A549 (cell line): ENCODE results near the gene SHC2. TPM values are rescaled to one million over a fixed set of nuclear protein-coding genes. Genes with fewer than 3 reads are reported as not detected.

Experiments
- ATAC-seq, 2 experiments: fragments of 200-7000 bp in 1 of 2; fragments of >200 bp in 1 of 2; cut with Nextera tagmentation in 1 of 2; cut with Tn5 transposase in 1 of 2; 3 replicates each; pipeline versions ENCODE4 v1.8.0 to v1.9.1; 2018 to 2020; ENCODE audit warnings: mild to moderate bottlenecking in 1 of 2, moderate library complexity in 1 of 2
- CTCF ChIA-PET: fragments of 300-600 bp; sonication (Branson Sonifier 250); formaldehyde crosslinking; extraction: SDS; loops from one replicate; lab custom pipeline; 2021; ENCODE audit warnings: antibody characterized with exemption, inconsistent platforms; lab: Yijun Ruan, JAX
- POLR2A ChIA-PET: fragments of 350-600 bp; formaldehyde crosslinking; extraction: SDS; loops from one replicate; lab custom pipeline; 2021; ENCODE audit warnings: antibody characterized with exemption, inconsistent platforms; lab: Yijun Ruan, JAX
- DNase-seq, 2 experiments: peaks; one replicate each; pipeline versions ENCODE4 v3.0.0 to v3.0.0-alpha.2; 2011 to 2016; ENCODE audit warnings: low read depth in 1 of 2, low spot score in 1 of 2
- FAIRE-seq: peaks from 2 replicates; lab custom pipeline; 2011; peaks lifted over from hg19 to GRCh38; lab: Jason Lieb, UNC
- H3K27ac ChIP-seq, 2 experiments: fragments of >200 bp; sonication (Bioruptor Twin); formaldehyde crosslinking; 3 replicates each; pipeline ENCODE4 v1.5.1; 2016 to 2017
- H3K4me1 ChIP-seq: fragments of >200 bp; sonication (Bioruptor Twin); formaldehyde crosslinking; 3 replicates; pipeline ENCODE4 v1.6.1; 2016
- H3K4me2 ChIP-seq: fragments of >200 bp; sonication (Bioruptor Twin); formaldehyde crosslinking; 3 replicates; pipeline ENCODE4 v1.6.1; 2016
- H3K4me3 ChIP-seq: fragments of >200 bp; sonication (Bioruptor Twin); formaldehyde crosslinking; 3 replicates; pipeline ENCODE4 v1.5.1; 2016
- H3K9me3 ChIP-seq: fragments of >200 bp; sonication (Bioruptor Twin); formaldehyde crosslinking; 3 replicates; pipeline ENCODE4 v1.6.1; 2016
- BHLHE40 ChIP-seq: IDR thresholded peaks from 2 replicates; pipeline ENCODE4 v1.6.1; 2012; ENCODE audit warnings: low read depth, low read length, inconsistent platforms
- CBX2 ChIP-seq: fragments of 200-600 bp; sonication (generic); IDR thresholded peaks from 2 replicates; pipeline ENCODE4 v1.6.1; 2016; ENCODE audit warnings: low read depth, mild to moderate bottlenecking, borderline replicate concordance
- CEBPB ChIP-seq, 2 experiments: fragments of >200 bp in 1 of 2; sonication (Bioruptor Twin) in 1 of 2; formaldehyde crosslinking in 1 of 2; IDR thresholded peaks; 2 replicates each; pipeline ENCODE4 v1.6.1; 2012 to 2016
- CHD4 ChIP-seq: fragments of 200-600 bp; sonication (generic); IDR thresholded peaks from 2 replicates; pipeline ENCODE4 v1.6.1; 2016; ENCODE audit warnings: antibody characterized with exemption, mild to moderate bottlenecking, borderline replicate concordance
- EHMT2 ChIP-seq: fragments of 200-600 bp; sonication (generic); IDR thresholded peaks from 2 replicates; pipeline ENCODE4 v1.6.1; 2016; ENCODE audit warnings: antibody characterized with exemption, low read depth, mild to moderate bottlenecking, moderate library complexity
- EP300 ChIP-seq, 2 experiments: fragments of >200 bp; sonication (Bioruptor Twin); formaldehyde crosslinking; IDR thresholded peaks; 2 replicates in 1 of 2; 3 replicates in 1 of 2; pipeline ENCODE4 v1.6.1; 2016 to 2017
- FOSB ChIP-seq: fragments of 250-450 bp; sonication (Bioruptor Pico); IDR thresholded peaks from 2 replicates; pipeline ENCODE4 v1.5.0; 2020; ENCODE audit warnings: mild to moderate bottlenecking, moderate library complexity
- GATA3 ChIP-seq: IDR thresholded peaks from 2 replicates; pipeline ENCODE4 v1.6.1; 2012; ENCODE audit warnings: borderline replicate concordance
- HDAC2 ChIP-seq: fragments of 200-600 bp; sonication (generic); IDR thresholded peaks from 2 replicates; pipeline ENCODE4 v1.6.1; 2016
- HOXA7 ChIP-seq: fragments of 250-450 bp; sonication (Bioruptor Pico); IDR thresholded peaks from 2 replicates; pipeline ENCODE4 v1.5.0; 2020; ENCODE audit warnings: mild to moderate bottlenecking, moderate library complexity
- HOXB13 ChIP-seq: fragments of 250-450 bp; sonication (Bioruptor Pico); IDR thresholded peaks from 2 replicates; pipeline ENCODE4 v1.5.0; 2020; ENCODE audit warnings: low read depth, mild to moderate bottlenecking, moderate library complexity
- KDM1A ChIP-seq: fragments of 200-600 bp; sonication (generic); IDR thresholded peaks from 2 replicates; pipeline ENCODE4 v1.6.1; 2016; ENCODE audit warnings: low read depth, mild to moderate bottlenecking
- KDM5A ChIP-seq: fragments of 200-600 bp; sonication (generic); IDR thresholded peaks from 2 replicates; pipeline ENCODE4 v1.6.1; 2016; ENCODE audit warnings: antibody characterized with exemption, mild to moderate bottlenecking
- MAFK ChIP-seq: fragments of 450-650 bp; IDR thresholded peaks from 2 replicates; pipeline ENCODE4 v1.6.1; 2014; ENCODE audit not compliant: partially characterized antibody
- NFE2L2 ChIP-seq: fragments of 150-350 bp; conservative IDR thresholded peaks from 2 replicates; pipeline ENCODE4 v1.6.1; 2014; ENCODE audit warnings: low read length
- NPAS2 ChIP-seq: fragments of 250-450 bp; sonication (Bioruptor Pico); IDR thresholded peaks from 2 replicates; pipeline ENCODE4 v1.8.0; 2022; ENCODE audit warnings: mild to moderate bottlenecking, moderate library complexity, borderline replicate concordance
- NR3C1 ChIP-seq: fragments of >200 bp; sonication (Bioruptor Twin); formaldehyde crosslinking; IDR thresholded peaks from 3 replicates; pipeline ENCODE4 v1.6.1; 2017
- PHF8 ChIP-seq: fragments of 200-600 bp; sonication (generic); IDR thresholded peaks from 2 replicates; pipeline ENCODE4 v1.6.1; 2016; ENCODE audit warnings: low read depth, mild to moderate bottlenecking, antibody characterized with exemption, moderate library complexity, borderline replicate concordance
- RAD21 ChIP-seq, 2 experiments: fragments of >200 bp in 1 of 2; sonication (Bioruptor Twin) in 1 of 2; formaldehyde crosslinking in 1 of 2; IDR thresholded peaks in 1 of 2; conservative IDR thresholded peaks in 1 of 2; 2 replicates in 1 of 2; 3 replicates in 1 of 2; pipeline ENCODE4 v1.6.1; 2012 to 2018; ENCODE audit warnings: inconsistent platforms in 1 of 2
- RARB ChIP-seq: fragments of 250-450 bp; sonication (Bioruptor Pico); IDR thresholded peaks from 2 replicates; pipeline ENCODE4 v1.8.0; 2021; ENCODE audit warnings: mild to moderate bottlenecking, moderate library complexity
- TP53 ChIP-seq: fragments of 250-450 bp; sonication (Bioruptor Pico); IDR thresholded peaks from 2 replicates; pipeline ENCODE4 v1.5.0; 2021; ENCODE audit warnings: mild to moderate bottlenecking, moderate library complexity
- ZSCAN20 ChIP-seq: fragments of 250-450 bp; sonication (Bioruptor Pico); IDR thresholded peaks from 2 replicates; pipeline ENCODE4 v1.8.0; 2022; ENCODE audit warnings: mild to moderate bottlenecking, moderate library complexity
- WGBS: methylation state at CpG from one replicate; pipeline ENCODE4 v1.1.6; 2017; ENCODE audit errors: missing lambda C conversion rate; 5-methylcytosine and 5-hydroxymethylcytosine counted together
- polyA plus RNA-seq, 4 experiments: library from polyadenylated mRNA; depleted of rRNA in 3 of 4; stranded (reverse); fragments of >200 nt; fragmentation: RNase III in 1 of 4; extraction: RNeasy Plus Mini Kit Qiagen cat#74134 plus additional on column Dnase treatment in 1 of 4; gene quantifications; 2 replicates in 3 of 4; 3 replicates in 1 of 4; pipeline ENCODE4 v1.2.3, GENCODE V29; 2011 to 2017
- TF ChIP-seq, protein P1 (sequence below): fragments of 150-350 bp; IDR thresholded peaks from 2 replicates; pipeline ENCODE4 v1.6.1; 2014; ENCODE audit warnings: low read depth, mild to moderate bottlenecking, low read length
- TF ChIP-seq, protein P2 (sequence below): IDR thresholded peaks from 2 replicates; pipeline ENCODE4 v1.6.1; 2012
- TF ChIP-seq, protein P3 (sequence below): fragments of >200 bp; sonication (Bioruptor Twin); formaldehyde crosslinking; IDR thresholded peaks from 3 replicates; pipeline ENCODE4 v1.6.1; 2016
- TF ChIP-seq, protein P4 (sequence below): IDR thresholded peaks from 2 replicates; pipeline ENCODE4 v1.6.1; 2012
- TF ChIP-seq, protein P5 (sequence below): fragments of 200-600 bp; sonication (generic); IDR thresholded peaks from 2 replicates; pipeline ENCODE4 v1.6.1; 2016; ENCODE audit warnings: antibody characterized with exemption, mild to moderate bottlenecking, moderate library complexity

SHC2 gene
- polyA plus RNA-seq, 2 of the 4 experiments (the other 2 are of a cell fraction): 0.36 to 0.58 TPM

DNA sequence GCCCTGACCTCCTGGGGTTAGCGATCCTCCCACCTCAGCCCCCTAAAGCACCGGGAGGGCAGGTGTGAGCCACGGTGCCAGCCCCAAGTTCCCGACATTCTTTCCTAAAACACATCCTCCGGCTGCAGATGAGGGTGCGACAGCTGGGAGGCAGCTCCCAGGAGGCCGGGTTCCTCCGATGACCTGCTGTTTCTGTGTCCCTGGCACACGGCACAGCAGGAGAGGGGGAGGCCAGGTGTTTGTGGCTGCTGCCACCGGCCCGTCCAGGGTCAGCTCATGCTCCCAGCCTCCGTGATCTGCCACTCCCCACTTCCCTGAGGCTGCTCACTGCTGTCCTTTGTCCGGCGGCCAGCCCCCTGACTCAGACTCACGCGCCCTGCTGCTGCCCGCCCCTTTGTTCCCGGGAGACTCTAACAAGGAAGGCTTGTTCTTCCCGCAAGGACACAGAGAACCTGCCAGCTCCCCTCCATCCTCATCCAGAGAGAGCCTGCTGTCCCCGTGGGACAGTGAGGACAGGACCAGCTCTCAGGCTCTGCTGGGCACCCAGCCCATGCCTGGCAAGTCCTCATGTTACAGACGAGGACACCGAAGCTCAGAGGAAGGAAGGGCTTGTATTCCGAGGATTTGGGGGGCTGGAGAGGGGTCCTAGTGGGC lies 24.9 kb upstream of the SHC2 start:
- no peak for TF ChIP-seq GATA3
- TF ChIP-seq, protein P1, sequence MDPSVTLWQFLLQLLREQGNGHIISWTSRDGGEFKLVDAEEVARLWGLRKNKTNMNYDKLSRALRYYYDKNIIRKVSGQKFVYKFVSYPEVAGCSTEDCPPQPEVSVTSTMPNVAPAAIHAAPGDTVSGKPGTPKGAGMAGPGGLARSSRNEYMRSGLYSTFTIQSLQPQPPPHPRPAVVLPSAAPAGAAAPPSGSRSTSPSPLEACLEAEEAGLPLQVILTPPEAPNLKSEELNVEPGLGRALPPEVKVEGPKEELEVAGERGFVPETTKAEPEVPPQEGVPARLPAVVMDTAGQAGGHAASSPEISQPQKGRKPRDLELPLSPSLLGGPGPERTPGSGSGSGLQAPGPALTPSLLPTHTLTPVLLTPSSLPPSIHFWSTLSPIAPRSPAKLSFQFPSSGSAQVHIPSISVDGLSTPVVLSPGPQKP: no peak
- TF ChIP-seq RARB: no peak
- no peak for TF ChIP-seq CBX2
- no peak for TF ChIP-seq TP53 (CRISPR knock-in tag)
- TF ChIP-seq EP300 (IDR thresholded peaks at IDR 0.05): no peak
- TF ChIP-seq EHMT2: no peak
- no peak for TF ChIP-seq NPAS2 (CRISPR knock-in tag)
- TF ChIP-seq KDM5A: no peak
- TF ChIP-seq FOSB: no peak
- no peak for TF ChIP-seq MAFK
- Histone ChIP-seq H3K9me3 (no peaks in the 10 kb centered on the region), H3K4me1 (no peaks in the 10 kb centered on the region; the same call in 2 of the 3 replicates), H3K4me3 (no peak overlapping the region), H3K27ac (no peak overlapping the region), H3K4me2 (no peak overlapping the region)
- ATAC-seq (no peak), DNase-seq (no peak), FAIRE-seq (no peak)
- ChIA-PET CTCF (no interaction called here), POLR2A (no interaction called here)
- WGBS: 50% methylated on average over 11 of the region's 23 CpGs

DNA sequence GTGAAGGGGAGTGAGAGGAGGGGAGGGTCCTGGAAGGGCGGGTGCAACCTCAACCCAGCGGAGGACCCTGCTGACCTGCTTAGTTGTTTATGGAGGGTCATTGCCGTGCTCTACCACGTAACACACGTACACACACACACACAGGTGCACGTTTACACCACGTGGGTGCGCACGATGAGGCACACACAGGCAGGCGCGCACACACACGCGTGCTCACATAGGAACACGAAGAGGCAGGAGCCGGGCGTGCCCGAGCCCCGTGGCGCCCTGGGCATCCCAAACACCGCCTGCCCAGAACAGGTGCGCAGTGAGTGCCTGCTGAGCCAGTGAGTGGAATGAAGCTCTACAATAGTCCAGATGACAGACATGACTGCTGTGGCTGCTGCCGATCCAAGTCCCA lies 24.2 kb upstream of the SHC2 start:
- H3K9me3 ChIP-seq: no peaks in the 10 kb centered on the region
- DNase-seq: no peak
- ChIA-PET POLR2A (no interaction called here), CTCF (no interaction called here)
- no peak for ATAC-seq
- no peak overlapping the region for H3K4me3 ChIP-seq
- WGBS: 86% methylated on average over 21 of the region's 22 CpGs
- H3K4me2 ChIP-seq: no peak overlapping the region
- TF ChIP-seq BHLHE40 (no peak), CHD4 (no peak), NPAS2 (CRISPR knock-in tag) (no peak), HOXB13 (CRISPR knock-in tag) (no peak), TP53 (CRISPR knock-in tag) (no peak), PHF8 (no peak), HOXA7 (CRISPR knock-in tag) (no peak), HDAC2 (no peak), CEBPB (IDR thresholded peaks at IDR 0.05) (no peak), NR3C1 (no peak), KDM1A (no peak), MAFK (no peak)
- TF ChIP-seq, protein P2, sequence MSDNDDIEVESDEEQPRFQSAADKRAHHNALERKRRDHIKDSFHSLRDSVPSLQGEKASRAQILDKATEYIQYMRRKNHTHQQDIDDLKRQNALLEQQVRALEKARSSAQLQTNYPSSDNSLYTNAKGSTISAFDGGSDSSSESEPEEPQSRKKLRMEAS: no peak
- TF ChIP-seq, protein P3, sequence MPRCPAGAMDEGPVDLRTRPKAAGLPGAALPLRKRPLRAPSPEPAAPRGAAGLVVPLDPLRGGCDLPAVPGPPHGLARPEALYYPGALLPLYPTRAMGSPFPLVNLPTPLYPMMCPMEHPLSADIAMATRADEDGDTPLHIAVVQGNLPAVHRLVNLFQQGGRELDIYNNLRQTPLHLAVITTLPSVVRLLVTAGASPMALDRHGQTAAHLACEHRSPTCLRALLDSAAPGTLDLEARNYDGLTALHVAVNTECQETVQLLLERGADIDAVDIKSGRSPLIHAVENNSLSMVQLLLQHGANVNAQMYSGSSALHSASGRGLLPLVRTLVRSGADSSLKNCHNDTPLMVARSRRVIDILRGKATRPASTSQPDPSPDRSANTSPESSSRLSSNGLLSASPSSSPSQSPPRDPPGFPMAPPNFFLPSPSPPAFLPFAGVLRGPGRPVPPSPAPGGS: no peak
- no peak overlapping the region for H3K27ac ChIP-seq
- H3K4me1 ChIP-seq: no peaks in the 10 kb centered on the region; the same call in 2 of the 3 replicates
- no peak for FAIRE-seq

DNA sequence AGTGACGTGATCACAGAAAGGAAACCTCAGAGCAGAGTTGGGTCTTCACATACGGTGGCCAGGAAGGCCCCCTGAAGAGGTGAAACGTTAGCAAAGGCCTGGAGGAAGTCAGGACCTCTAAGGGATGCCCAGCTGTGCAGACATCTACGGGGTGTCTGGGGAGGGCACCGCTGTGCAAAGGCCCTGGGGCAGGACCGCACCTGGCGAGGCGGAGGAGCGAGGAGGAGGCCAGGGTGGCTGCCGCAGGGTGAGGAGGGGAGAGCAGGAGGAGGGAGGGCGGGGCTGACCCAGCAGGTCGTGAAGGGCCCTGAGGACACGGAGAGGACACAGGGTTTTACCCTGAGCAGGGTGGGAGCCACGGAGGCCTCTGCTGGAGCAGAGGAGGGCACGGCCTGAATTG lies 23.7 kb upstream of the SHC2 start:
- no peaks in the 10 kb centered on the region; the same call in 2 of the 3 replicates for H3K4me1 ChIP-seq
- FAIRE-seq (no peak), ATAC-seq (no peak), DNase-seq (no peak)
- H3K9me3 ChIP-seq: no peaks in the 10 kb centered on the region
- no peak overlapping the region for H3K27ac ChIP-seq
- 64% methylated on average over 12 of the region's 15 CpGs for WGBS
- no peak overlapping the region for H3K4me3 ChIP-seq
- no peak overlapping the region for H3K4me2 ChIP-seq
- ChIA-PET POLR2A (no interaction called here), CTCF (interaction anchor here (0.6 to 1.3 kb wide), 3 partner anchors 22 to 250 kb away, joined by 3 read pairs; no protein-coding TSS in a partner anchor)
- TF ChIP-seq RAD21 (conservative IDR thresholded peaks at IDR 0.05 in 1 of 2, IDR thresholded peaks at IDR 0.05 in 1 of 2): no peak
- no peak for TF ChIP-seq HDAC2
- no peak for TF ChIP-seq HOXA7 (CRISPR knock-in tag)
- no peak for TF ChIP-seq FOSB
- TF ChIP-seq TP53 (CRISPR knock-in tag): no peak
- TF ChIP-seq CEBPB (IDR thresholded peaks at IDR 0.05): no peak
- TF ChIP-seq HOXB13 (CRISPR knock-in tag): no peak
- TF ChIP-seq, protein P4, sequence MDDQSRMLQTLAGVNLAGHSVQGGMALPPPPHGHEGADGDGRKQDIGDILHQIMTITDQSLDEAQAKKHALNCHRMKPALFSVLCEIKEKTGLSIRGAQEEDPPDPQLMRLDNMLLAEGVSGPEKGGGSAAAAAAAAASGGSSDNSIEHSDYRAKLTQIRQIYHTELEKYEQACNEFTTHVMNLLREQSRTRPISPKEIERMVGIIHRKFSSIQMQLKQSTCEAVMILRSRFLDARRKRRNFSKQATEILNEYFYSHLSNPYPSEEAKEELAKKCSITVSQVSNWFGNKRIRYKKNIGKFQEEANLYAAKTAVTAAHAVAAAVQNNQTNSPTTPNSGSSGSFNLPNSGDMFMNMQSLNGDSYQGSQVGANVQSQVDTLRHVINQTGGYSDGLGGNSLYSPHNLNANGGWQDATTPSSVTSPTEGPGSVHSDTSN: no peak
- no peak for TF ChIP-seq CHD4
- no peak for TF ChIP-seq ZSCAN20 (CRISPR knock-in tag)
- no peak for TF ChIP-seq NFE2L2
- TF ChIP-seq MAFK: no peak
- TF ChIP-seq, protein P5, sequence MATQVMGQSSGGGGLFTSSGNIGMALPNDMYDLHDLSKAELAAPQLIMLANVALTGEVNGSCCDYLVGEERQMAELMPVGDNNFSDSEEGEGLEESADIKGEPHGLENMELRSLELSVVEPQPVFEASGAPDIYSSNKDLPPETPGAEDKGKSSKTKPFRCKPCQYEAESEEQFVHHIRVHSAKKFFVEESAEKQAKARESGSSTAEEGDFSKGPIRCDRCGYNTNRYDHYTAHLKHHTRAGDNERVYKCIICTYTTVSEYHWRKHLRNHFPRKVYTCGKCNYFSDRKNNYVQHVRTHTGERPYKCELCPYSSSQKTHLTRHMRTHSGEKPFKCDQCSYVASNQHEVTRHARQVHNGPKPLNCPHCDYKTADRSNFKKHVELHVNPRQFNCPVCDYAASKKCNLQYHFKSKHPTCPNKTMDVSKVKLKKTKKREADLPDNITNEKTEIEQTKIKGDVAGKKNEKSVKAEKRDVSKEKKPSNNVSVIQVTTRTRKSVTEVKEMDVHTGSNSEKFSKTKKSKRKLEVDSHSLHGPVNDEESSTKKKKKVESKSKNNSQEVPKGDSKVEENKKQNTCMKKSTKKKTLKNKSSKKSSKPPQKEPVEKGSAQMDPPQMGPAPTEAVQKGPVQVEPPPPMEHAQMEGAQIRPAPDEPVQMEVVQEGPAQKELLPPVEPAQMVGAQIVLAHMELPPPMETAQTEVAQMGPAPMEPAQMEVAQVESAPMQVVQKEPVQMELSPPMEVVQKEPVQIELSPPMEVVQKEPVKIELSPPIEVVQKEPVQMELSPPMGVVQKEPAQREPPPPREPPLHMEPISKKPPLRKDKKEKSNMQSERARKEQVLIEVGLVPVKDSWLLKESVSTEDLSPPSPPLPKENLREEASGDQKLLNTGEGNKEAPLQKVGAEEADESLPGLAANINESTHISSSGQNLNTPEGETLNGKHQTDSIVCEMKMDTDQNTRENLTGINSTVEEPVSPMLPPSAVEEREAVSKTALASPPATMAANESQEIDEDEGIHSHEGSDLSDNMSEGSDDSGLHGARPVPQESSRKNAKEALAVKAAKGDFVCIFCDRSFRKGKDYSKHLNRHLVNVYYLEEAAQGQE: no peak
